NCI-H2227 (cell line): ENCODE data around the gene STING1.

ENCODE experiments used
- DNase-seq: peaks from one replicate; lab custom pipeline; 2025; ENCODE audit not compliant: unreplicated experiment; lab: John Stamatoyannopoulos, UW

The STING1 gene

GRCh38 chr5:139468421-139468931 lies 14.1 kb downstream of the STING1 start:
- no peak for DNase-seq

DNA sequence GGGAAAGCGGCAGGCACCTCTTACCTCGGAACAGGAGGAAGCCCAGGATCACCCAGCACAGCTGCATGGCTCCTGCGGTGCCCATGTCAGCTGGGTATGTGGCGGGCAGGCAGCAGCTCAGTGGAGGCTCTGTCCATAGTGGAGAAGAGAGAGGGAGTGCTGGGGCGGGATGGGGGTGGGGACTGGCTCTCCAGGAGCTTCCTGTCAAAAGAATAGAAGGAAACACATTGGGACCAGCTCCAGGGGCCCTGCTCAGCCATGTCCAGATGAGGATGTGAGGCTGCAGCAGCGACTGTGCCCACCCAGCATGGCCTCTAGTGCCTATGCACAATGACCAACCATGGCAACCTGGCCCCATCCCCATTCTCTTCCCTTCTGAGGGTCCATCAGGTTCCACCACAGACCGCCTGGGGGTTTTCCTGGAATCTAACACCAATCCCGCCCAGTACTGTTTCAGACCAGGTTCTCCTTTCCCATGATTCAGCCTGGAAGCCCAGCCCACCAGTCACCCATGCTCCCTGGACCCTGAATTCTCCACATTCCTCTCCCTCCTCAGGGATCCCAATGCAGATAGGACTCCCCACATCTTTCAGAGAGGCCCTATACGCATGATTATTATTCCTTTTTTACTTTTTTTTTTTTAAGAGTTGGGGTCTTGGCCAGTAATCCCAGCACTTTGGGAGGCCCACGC lies 19.8 kb downstream of the STING1 start, which contains the start of gene ECSCR:
ECSCR (minus strand) TSS at position 158 of the 691 bp plus-strand sequence; CDS start at position 85, 73 bp downstream.
- DNase-seq, result no peak

DNA sequence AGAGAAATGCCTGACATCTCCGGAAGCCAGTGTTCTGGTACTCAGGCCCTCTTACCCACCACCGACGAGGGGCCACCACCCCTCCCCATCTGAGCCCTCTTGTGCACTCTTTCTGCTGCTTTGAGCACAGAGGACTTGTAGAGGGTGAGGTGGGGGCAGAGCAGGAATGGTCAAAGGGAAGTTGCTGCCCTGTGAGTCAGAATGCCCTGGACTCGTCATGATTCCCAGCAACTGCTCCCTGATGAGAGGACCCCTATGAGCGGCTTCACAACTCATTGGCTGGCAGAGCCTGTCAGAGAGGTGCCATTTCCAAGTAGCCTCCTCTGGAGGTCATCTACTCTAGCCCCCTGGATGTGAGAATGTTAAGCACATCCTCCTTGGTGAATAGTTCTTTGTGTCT lies 20.9 kb downstream of the STING1 start:
- no peak for DNase-seq

DNA sequence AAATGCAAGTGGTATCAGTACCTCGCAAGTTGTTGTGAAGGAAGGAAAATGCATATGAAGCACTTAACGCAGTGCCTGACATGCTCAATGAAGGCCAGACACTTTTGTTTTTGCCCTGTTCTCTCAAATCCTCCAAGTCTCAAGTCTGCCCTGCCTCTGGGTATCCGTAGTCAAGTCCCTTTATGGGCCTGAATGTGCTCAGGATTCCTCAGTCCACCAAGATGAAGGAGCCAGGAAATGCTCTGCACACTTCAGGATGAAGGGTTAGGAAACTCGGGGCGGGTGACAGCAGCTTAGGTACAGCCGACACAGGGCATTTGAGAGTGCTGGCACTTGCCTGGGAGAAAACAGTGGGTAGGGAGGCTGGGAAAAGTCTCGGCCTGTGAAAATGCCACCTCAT lies 21.4 kb downstream of the STING1 start:
- no peak for DNase-seq

GRCh38 chr5:139460455-139460854 lies 22.1 kb downstream of the STING1 start:
- no peak for DNase-seq

DNA sequence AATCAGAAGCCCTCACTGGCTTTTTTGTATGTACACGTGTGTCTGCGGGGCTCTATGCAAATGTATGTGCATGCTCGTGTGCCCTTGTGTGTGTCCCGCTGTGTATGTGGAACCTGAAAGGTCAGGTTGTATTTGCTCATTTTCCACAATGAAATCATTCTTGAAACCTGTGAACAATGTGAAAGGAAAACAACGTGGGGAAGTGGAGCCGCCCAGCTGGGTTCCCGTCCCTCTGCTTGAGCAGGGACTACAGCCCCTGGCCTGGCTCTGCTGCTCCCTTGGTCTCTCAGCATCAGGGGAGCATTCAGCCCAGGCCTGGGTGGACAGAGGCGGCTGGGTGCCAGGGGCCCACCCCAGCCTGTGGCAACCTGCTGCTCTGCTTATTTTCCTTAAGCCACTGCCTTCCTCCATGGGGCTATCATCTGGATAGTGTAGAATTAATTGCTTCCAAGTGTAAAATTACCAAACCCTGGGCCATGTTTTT lies 23.1 kb downstream of the STING1 start:
- no peak for DNase-seq

GRCh38 chr5:139458580-139459407 lies 23.8 kb downstream of the STING1 start:
- DNase-seq, result no peak

- DNase-seq, result no peak
These were observed 24.8 kb downstream of the STING1 start for GRCh38 chr5:139457653-139458306.

GRCh38 chr5:139457241-139457640 lies 25.3 kb downstream of the STING1 start:
- DNase-seq, result no peak

- no peak for DNase-seq
These were observed 25.8 kb downstream of the STING1 start for GRCh38 chr5:139456776-139457175.

GRCh38 chr5:139454568-139455290 lies 27.8 kb downstream of the STING1 start:
- no peak for DNase-seq

DNA sequence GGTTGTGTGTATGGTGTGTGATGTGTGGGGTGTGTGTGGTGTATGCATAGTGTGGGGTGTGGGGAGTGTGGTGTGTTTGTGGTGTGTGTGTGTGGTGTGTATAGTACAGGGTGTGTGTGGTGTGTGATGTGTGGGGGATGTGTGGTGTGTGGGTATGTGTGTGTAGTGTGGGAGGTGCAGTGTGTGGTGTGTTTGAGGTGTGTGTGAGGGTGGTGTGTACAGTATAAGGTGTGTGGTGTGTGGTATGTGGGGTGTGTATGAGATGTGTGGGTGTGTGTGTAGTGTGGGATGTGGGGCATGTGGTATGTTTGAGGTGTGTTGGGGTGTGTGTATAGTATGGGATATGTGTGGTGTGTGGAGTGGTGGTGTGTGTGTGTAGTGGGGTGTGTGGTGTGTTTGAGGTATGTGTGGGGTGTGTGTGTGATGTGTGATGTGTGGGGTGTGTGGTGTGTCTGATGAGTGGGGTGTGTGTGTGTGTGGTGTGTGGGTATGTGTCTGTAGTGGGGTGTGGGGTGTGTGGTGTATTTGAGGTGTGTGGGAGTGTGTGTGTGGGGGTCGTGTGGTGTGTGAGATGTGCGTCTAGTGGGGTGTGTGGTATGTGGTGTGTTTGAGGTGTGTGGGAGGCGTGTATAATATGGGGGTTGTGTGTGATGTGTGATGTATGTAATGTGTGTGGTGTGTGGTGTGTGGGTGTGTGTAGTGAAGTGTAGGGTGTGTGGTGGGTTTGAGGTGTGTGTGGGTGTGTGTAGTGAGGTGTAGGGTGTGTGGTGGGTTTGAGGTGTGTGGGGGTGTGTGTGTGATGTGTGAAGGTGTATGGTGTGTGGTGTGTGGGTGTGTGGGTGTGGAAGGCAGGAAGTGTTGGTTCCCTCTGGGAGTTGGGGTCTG lies 28.6 kb downstream of the STING1 start:
- DNase-seq, result no peak

- no peak for DNase-seq
These were observed 30.5 kb downstream of the STING1 start for GRCh38 chr5:139451878-139452660.

DNA sequence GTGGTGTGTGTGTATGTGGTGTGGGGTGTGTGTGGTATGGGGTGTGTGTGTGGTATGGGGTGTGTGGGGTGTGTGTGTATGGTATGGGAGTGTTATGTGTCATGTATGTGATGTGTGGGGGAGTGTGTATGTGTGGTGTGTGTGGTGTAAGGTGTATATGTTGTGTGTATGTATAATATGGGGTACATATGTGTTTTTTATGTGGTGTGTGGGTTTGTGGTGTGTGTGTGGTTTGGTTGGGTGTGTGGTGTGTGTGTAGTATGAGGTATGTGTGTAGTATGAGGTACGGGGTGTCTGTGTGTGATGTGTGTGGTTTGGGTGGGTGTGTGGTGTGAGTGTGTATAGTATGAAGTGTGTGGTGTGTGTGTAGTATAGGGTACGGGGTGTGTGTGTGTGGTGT lies 31.4 kb downstream of the STING1 start:
- DNase-seq, result no peak

DNA sequence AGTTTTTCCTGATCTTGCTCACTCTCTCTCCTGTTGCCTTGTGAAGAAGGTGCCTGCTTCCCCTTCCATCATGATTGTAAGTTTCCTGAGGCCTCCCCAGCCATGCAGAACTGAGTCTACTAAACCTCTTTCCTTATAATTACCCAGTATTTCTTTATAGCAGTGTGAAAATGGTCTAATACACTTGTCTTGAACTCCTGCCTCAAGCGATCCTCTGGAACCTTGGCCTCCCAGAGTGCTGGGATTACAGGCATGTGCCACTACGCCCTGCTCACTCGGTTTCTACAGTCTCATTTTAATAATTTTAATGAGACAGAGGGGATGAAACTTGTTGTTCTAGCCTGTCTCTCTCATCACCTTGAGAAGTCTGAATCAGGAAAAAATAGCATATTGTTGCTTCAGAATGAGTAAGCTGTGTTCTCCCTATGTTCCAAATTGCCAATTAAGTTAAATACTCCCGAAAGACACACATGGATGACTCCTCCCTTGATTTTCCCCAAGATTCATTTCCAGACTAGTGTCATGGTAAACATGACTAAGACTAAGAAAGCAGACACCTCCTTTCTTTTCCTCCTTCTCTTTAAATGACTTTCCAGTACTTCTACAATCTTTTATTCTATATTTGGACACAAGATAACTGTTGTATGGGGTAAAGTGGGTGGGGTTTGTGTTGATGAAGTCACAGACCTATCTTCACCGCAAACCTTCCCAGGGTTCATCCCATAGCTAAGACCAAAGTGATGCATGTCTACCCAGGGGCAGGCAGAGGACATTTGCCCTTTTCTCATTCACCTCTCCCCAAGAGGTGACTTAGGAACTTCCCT lies 35.4 kb downstream of the STING1 start:
- DNase-seq, result no peak

- no peak for DNase-seq
These were observed 37.0 kb downstream of the STING1 start for GRCh38 chr5:139445325-139446170.

DNA sequence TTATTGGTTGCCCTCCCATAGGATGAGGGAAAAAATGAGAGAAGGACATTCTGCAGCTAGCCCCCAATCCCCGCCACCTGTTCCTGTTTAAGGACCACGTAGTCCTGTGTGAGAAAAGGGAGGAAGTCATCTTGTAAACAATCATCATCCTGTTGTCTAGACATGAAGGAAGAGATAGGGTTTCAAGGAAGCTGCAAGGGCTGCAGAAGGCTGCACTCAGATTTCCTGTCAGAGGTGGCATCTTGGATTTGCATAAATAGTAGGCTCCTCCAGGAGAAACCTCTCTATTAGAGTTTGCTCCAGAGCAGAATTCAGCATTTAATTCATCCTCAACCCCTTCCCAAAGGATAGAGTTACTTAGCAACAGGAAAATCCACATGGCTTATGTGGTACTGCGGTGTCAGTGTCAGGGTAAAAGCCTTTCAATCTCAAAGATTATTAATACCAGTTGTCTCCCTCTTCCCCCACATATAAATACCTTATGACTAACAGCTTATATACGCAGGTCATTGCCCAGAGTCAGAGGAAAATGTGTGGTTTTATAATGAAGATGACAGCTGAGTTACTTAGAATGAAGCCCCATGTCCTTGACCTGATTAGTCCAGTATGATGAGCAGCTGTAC lies 38.6 kb downstream of the STING1 start:
- peak; percentile 36 for DNase-seq
